GM06990 (cell line): ENCODE results near the gene VGLL4.

Experiments
- DNase-seq: peaks from one replicate; pipeline ENCODE4 v3.0.0-alpha.2; 2011; ENCODE audit not compliant: insufficient read length; ENCODE audit errors: extremely low read depth
- H3K27me3 ChIP-seq: replicated peaks from 2 replicates; pipeline ENCODE4 v1.6.0; 2011; ENCODE audit warnings: low read length; ENCODE audit not compliant: control insufficient read depth, insufficient read depth
- H3K36me3 ChIP-seq: 2 replicates; pipeline ENCODE4 v1.5.1; 2011; ENCODE audit warnings: low read length; ENCODE audit not compliant: control insufficient read depth, insufficient read depth
- H3K4me3 ChIP-seq: replicated peaks from 2 replicates; pipeline ENCODE4 v1.5.1; 2011; ENCODE audit warnings: low read depth, mild to moderate bottlenecking, control low read depth, low read length
- CTCF ChIP-seq: IDR thresholded peaks from 2 replicates; pipeline ENCODE4 v1.5.1; 2011; ENCODE audit warnings: low read length, control low read depth, mild to moderate bottlenecking, inconsistent platforms; ENCODE audit not compliant: insufficient read depth, poor library complexity, severe bottlenecking

The VGLL4 gene

GRCh38 chr3:11565492-11565891 lies 78.2 kb downstream of the VGLL4 start:
- TF ChIP-seq CTCF, result no peak
- no peak for DNase-seq
- no peak overlapping the region for H3K4me3 ChIP-seq
- no peaks in the 10 kb centered on the region for H3K27me3 ChIP-seq
- peaks cover 16% of the 10 kb centered on the region for H3K36me3 ChIP-seq

- peaks cover 16% of the 10 kb centered on the region for H3K36me3 ChIP-seq
- TF ChIP-seq CTCF, result no peak
- H3K27me3 ChIP-seq, result no peaks in the 10 kb centered on the region
- H3K4me3 ChIP-seq, result no peak overlapping the region
- DNase-seq, result no peak
Measured at GRCh38 chr3:11565072-11565471, 78.6 kb downstream of the VGLL4 start.

GRCh38 chr3:11564577-11565001 lies 79.1 kb downstream of the VGLL4 start:
- DNase-seq, result no peak
- TF ChIP-seq CTCF, result no peak
- H3K36me3 ChIP-seq, result peaks cover 17% of the 10 kb centered on the region
- no peak overlapping the region for H3K4me3 ChIP-seq
- H3K27me3 ChIP-seq, result no peaks in the 10 kb centered on the region

- no peak for DNase-seq
- Histone ChIP-seq H3K4me3 (no peak overlapping the region), H3K27me3 (no peaks in the 10 kb centered on the region), H3K36me3 (peaks cover 20% of the 10 kb centered on the region)
- no peak for TF ChIP-seq CTCF
Measured at GRCh38 chr3:11563865-11564185, 79.9 kb downstream of the VGLL4 start.

- Histone ChIP-seq H3K36me3 (peaks cover 21% of the 10 kb centered on the region), H3K4me3 (no peak overlapping the region), H3K27me3 (no peaks in the 10 kb centered on the region)
- DNase-seq, result no peak
- TF ChIP-seq CTCF, result no peak
Measured at GRCh38 chr3:11563159-11563864, 80.4 kb downstream of the VGLL4 start.
